HEK293T (cell line): ENCODE data around the gene STAT5B.
A peak's percentile ranks its signal among the peaks of the same experiment; 100 is the strongest.

ENCODE experiments used
- CTCF ChIA-PET: fragments of 350-600 bp; formaldehyde crosslinking; extraction: SDS; loops from one replicate; lab custom pipeline; 2021; ENCODE audit warnings: antibody characterized with exemption, inconsistent platforms; lab: Yijun Ruan, JAX
- POLR2A ChIA-PET: fragments of 350-600 bp; formaldehyde crosslinking; extraction: SDS; loops from one replicate; lab custom pipeline; 2020; ENCODE audit warnings: antibody characterized with exemption, inconsistent platforms; lab: Yijun Ruan, JAX
- DNase-seq: peaks from one replicate; pipeline ENCODE4 v3.0.0; 2012; ENCODE audit warnings: mixed read lengths; ENCODE audit errors: extremely low spot score
- ARNT ChIP-seq: fragments of 450-650 bp; IDR thresholded peaks from 2 replicates; pipeline ENCODE4 v1.6.1; 2017; ENCODE audit warnings: mild to moderate bottlenecking
- BHLHE40 ChIP-seq: fragments of 450-650 bp; IDR thresholded peaks from 2 replicates; pipeline ENCODE4 v1.6.1; 2016; ENCODE audit warnings: mild to moderate bottlenecking, moderate library complexity, borderline replicate concordance
- CTBP1 ChIP-seq: fragments of 450-650 bp; IDR thresholded peaks from 2 replicates; pipeline ENCODE4 v1.6.1; 2016; ENCODE audit warnings: borderline replicate concordance
- ELF4 ChIP-seq: fragments of 450-650 bp; IDR thresholded peaks from 2 replicates; pipeline ENCODE4 v1.6.1; 2017; ENCODE audit warnings: antibody characterized with exemption
- FOXA1 ChIP-seq: fragments of 450-650 bp; IDR thresholded peaks from 2 replicates; pipeline ENCODE4 v1.6.1; 2016; ENCODE audit warnings: mild to moderate bottlenecking
- FOXK2 ChIP-seq: fragments of 450-650 bp; IDR thresholded peaks from 2 replicates; pipeline ENCODE4 v1.6.1; 2016; ENCODE audit warnings: mild to moderate bottlenecking
- FOXM1 ChIP-seq: fragments of 450-650 bp; IDR thresholded peaks from 2 replicates; pipeline ENCODE4 v1.6.1; 2017; ENCODE audit warnings: mild to moderate bottlenecking, borderline replicate concordance
- HDGF ChIP-seq: fragments of 450-650 bp; IDR thresholded peaks from 2 replicates; pipeline ENCODE4 v1.6.1; 2017; ENCODE audit warnings: antibody characterized with exemption, borderline replicate concordance
- L3MBTL2 ChIP-seq: fragments of 450-650 bp; conservative IDR thresholded peaks from 2 replicates; pipeline ENCODE4 v1.6.1; 2016; ENCODE audit warnings: mild to moderate bottlenecking
- LEF1 ChIP-seq: fragments of 450-650 bp; IDR thresholded peaks from 2 replicates; pipeline ENCODE4 v1.6.1; 2017; ENCODE audit warnings: mild to moderate bottlenecking, borderline replicate concordance
- NFRKB ChIP-seq: fragments of 450-650 bp; IDR thresholded peaks from 2 replicates; pipeline ENCODE4 v1.6.1; 2016; ENCODE audit warnings: mild to moderate bottlenecking, moderate library complexity
- SP1 ChIP-seq: fragments of 450-650 bp; IDR thresholded peaks from 2 replicates; pipeline ENCODE4 v1.6.1; 2017
- SUZ12 ChIP-seq: fragments of 450-650 bp; IDR thresholded peaks from 2 replicates; pipeline ENCODE4 v1.6.1; 2016; ENCODE audit warnings: mild to moderate bottlenecking
- TARDBP ChIP-seq: fragments of 450-650 bp; IDR thresholded peaks from 2 replicates; pipeline ENCODE4 v1.6.1; 2016
- ZNF384 ChIP-seq: fragments of 450-650 bp; IDR thresholded peaks from 2 replicates; pipeline ENCODE4 v1.6.1; 2016
- TF ChIP-seq, protein P1 (sequence below): fragments of 450-650 bp; IDR thresholded peaks from 2 replicates; pipeline ENCODE4 v1.6.1; 2016

STAT5B gene

DNA sequence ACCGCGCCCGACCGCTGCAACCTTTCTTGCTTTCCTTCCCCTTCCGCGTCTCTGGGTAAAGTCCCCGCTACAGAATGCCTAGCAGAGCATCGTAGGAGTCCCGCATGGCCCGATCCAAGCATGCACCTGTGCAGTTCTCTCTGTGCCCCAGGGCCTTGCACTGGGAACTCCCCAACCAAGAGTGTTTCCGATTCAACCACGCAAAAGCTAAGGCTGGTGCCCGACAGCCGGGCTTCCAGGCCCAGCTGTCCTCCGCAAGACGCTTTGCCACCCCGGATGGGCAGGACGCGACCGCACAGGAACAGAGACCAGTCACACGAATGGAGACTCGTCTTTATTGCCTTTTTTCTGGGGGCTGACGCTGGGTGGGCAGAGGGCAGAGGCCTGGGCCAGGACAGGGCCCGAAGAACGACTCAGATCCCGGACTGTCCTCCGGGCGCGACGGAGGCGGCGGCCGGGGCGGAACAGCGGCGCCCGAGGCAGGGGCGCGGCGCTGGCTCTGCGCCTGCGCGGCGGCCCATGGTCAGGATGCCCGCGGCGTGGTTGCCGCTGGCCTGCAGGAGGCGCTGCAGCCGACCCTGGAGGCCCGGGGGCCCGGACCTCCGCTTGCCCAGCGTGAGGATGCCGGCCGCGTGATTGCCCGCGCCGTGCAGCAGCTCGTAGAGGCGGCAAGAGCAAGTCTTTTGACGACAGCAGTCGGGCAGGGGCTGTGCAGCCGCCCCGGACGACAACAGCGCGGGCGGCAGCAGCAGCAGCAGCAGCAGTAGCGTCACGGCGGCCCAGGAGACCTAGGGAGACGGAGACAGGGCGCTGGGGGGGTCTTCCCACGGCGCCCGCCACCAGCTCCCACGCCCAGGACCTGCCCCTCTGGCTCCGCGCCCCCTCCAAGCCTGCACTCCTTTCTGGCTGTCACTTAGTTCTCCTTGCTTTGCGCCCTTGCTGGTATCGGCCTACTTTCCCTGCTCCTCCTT is 92.2 kb downstream of the STAT5B start:
- TF ChIP-seq L3MBTL2: peak; percentile 99
- TF ChIP-seq ELF4: no peak
- peak; percentile 66 for TF ChIP-seq FOXM1
- POLR2A ChIA-PET: interaction anchor here (0.6 to 1.2 kb wide), 4 partner anchors 10 to 64 kb away, joined by 3 to 8 read pairs (median 6); partner anchors contain the start of gene GHDC
- peak; percentile 94 for DNase-seq
- CTCF ChIA-PET: interaction anchor here (0.6 to 1.1 kb wide), 7 partner anchors 16 to 249 kb away, joined by 3 to 6 read pairs (median 4); no protein-coding TSS in a partner anchor

DNA sequence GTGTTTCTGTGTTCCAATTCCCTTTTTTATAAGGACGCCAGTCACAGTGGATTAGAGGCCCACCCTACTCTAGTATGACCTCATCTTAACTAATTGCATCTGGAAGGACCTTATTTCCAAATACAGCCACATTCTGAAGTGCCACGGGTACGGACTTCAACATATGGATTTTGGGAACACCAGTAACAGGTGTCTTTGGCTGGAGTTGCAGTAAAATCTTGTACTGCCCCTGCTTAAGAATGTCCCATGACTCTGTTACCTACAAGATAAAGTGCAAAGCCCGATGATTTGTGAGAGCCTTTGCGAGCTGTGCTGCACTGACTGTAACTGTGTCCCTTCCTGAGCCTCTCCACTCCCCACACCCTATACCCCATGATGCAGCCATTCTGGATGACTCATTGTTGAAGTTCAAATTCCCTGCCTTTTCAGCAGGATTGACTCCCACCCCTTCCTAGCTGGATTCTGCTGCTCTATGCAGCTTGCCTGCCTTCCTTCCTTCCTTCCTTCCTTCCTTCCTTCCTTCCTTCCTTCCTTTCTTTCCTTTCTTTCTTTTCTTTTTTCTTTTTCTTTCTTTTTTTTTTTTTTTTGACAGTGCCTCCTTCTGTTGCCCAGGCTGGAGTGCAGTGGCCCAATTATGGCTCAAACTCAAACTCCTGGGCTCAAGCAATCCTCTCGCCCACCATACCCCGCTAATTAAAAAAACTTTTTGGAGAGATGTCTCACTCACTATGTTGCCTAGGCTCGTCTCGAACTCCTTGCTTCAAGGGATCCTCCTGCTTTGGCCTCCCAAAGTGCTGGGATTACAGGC is 93.1 kb downstream of the STAT5B start:
- TF ChIP-seq LEF1 (no peak), ZNF384 (peak; percentile 50; the same call in 1 of the 2 replicates)
- POLR2A ChIA-PET: interaction anchor here (1.1 to 1.2 kb wide), 2 partner anchors 11 to 63 kb away, joined by 7 to 8 read pairs; partner anchors contain the start of gene GHDC
- CTCF ChIA-PET: interaction anchor here (0.6 to 1.1 kb wide), 5 partner anchors 15 to 104 kb away, joined by 3 to 6 read pairs (median 4); no protein-coding TSS in a partner anchor
- no peak for DNase-seq

DNA sequence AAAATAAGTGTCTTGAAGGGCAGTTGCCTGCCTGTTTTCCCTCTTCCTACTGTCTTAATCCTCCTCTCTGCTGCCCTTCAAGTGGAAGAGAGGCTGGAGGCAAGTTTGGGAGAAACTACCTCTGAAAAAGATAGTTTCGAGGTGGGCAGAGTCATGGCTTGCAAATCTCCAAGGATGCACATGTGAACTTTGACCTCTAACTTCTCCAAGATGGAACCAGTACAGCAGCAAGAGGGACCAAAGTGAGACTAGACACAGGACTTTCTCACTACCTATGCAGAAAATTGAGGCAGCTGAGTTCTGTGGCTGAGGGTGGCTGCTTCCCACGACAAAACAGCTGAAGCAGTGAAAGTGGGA is 94.4 kb downstream of the STAT5B start:
- no peak for DNase-seq
- ChIA-PET CTCF (interaction anchor here (1.4 kb wide), 1 partner anchor 18 kb away, joined by 7 read pairs; no protein-coding TSS in a partner anchor), POLR2A (interaction anchor here (0.7 kb wide), 1 partner anchor 12 kb away, joined by 5 read pairs; the partner anchor contains the start of gene GHDC)
- no peak for TF ChIP-seq HDGF

DNA sequence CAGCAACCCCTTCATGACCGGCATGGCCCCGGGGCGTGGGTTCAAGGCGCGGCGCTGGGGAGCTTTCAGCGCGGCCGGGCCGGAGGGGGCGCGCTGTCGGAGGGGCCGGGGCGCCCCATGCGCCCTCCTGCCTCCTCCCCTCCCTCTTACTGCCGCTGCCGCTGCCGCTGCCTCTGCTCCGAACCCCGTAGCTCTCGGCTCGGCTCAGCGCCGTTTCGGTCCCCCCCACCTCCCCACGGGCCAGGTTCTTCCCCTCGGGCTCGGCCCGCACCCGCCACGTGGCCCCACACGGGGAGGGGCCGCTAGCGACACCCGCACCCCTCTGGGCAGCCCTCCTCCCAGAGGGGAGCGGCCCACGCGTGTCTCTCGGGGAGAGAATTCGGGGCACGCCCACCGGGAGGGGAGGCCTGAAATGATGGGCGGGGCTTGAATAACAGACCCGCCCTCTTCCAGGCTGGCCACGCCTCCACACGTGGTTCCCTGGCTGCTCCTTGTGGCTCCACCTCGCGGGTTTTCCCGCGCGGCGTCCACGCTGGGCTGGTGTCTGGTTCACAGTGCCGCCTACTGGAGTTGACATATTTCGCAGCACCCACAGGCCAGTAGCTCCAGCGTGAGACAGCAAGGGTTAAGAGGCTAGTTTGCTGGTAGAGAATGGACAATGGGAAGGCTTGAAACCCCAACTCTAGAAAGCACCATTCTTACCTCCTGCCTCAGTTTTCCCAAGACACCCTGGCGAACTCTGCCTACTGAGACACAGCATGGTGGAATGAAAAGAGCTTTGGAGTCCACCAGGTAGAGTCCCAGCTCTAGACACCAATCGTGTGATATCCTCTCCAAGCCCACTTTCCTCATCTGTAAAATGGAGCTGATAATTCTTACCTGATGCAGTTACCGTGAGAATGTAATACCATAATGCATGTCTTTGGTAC is 95.0 kb downstream of the STAT5B start, which contains the start of gene KCNH4:
TSS of gene KCNH4 (minus strand) at position 221 of the 929 bp plus-strand sequence. CDS start at position 24, 197 bp downstream.
- peak; percentile 85 for DNase-seq
- ChIA-PET CTCF (interaction anchor here (1.4 kb wide), 1 partner anchor 18 kb away, joined by 7 read pairs; no protein-coding TSS in a partner anchor), POLR2A (interaction anchor here (0.7 to 1.3 kb wide), 3 partner anchors 13 to 493 kb away, joined by 3 to 5 read pairs (median 4); partner anchors contain the start of genes EIF1 and GHDC)
- TF ChIP-seq HDGF (no peak), NFRKB (no peak), SP1 (no peak), ARNT (0 out of 2 replicates have a peak, but pooled peaks have one; percentile 44), SUZ12 (no peak), FOXA1 (no peak), LEF1 (no peak), FOXK2 (no peak), ZNF384 (no peak), TARDBP (peak; percentile 89), L3MBTL2 (peak; percentile 99), BHLHE40 (no peak), ELF4 (no peak), CTBP1 (no peak), FOXM1 (no peak)
- TF ChIP-seq, protein P1, sequence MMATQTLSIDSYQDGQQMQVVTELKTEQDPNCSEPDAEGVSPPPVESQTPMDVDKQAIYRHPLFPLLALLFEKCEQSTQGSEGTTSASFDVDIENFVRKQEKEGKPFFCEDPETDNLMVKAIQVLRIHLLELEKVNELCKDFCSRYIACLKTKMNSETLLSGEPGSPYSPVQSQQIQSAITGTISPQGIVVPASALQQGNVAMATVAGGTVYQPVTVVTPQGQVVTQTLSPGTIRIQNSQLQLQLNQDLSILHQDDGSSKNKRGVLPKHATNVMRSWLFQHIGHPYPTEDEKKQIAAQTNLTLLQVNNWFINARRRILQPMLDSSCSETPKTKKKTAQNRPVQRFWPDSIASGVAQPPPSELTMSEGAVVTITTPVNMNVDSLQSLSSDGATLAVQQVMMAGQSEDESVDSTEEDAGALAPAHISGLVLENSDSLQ: peak; percentile 70

DNA sequence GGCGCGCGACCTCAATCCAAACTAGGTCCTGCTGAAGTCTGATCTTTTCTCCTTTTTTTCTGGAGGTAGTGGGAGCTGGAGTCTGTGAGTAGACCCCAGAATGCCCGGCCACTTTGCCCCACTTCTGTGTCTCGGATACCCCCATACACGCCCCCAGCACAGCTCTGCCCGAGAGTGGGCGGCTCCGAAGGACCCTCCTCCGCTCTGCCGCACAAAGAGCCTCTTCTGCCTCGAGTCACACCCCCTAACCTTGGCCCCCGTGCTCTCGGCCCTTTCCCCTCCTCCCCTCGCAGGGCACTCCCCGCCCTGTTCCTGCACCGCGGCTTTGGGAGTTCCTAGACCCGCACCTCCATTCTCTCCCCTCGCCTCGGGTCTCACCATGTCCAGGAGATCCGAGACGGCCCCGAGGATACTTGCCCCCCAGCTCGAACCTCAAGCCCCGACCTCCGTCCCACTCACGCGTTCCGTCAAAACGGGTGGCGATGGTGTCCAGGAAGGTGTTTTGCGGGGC is 95.7 kb downstream of the STAT5B start:
- ChIA-PET POLR2A (interaction anchor here (0.8 to 1.5 kb wide), 3 partner anchors 14 to 492 kb away, joined by 3 to 9 read pairs (median 4); partner anchors contain the start of genes EIF1 and GHDC), CTCF (no interaction called here)
- DNase-seq: no peak
- TF ChIP-seq, protein P1: no peak
- no peak for TF ChIP-seq SUZ12
- no peak for TF ChIP-seq ARNT
- no peak for TF ChIP-seq L3MBTL2
- TF ChIP-seq ELF4: no peak
- TF ChIP-seq FOXK2: no peak
- no peak for TF ChIP-seq CTBP1
- TF ChIP-seq FOXA1: no peak
- no peak for TF ChIP-seq TARDBP
- TF ChIP-seq HDGF: no peak
- TF ChIP-seq BHLHE40: no peak
- no peak for TF ChIP-seq SP1
- no peak for TF ChIP-seq NFRKB
- no peak for TF ChIP-seq LEF1
- no peak for TF ChIP-seq FOXM1
- TF ChIP-seq ZNF384: no peak
